DND-41 (cell line): ENCODE measurements around the gene IL22RA1.

Experiments
- ATAC-seq: fragments of 200-7000 bp; cut with Tn5 transposase; 3 replicates; pipeline ENCODE4 v1.9.1; 2021; ENCODE audit warnings: low read depth; ENCODE audit not compliant: insufficient read depth
- DNase-seq: peaks from one replicate; pipeline ENCODE4 v3.0.0-alpha.2; 2020
- H2AFZ ChIP-seq: 2 replicates; pipeline ENCODE4 v1.6.0; 2012; ENCODE audit warnings: low read depth, low read length
- H3K27ac ChIP-seq: 2 replicates; pipeline ENCODE4 v1.5.1; 2012; ENCODE audit warnings: low read length, inconsistent platforms
- H3K27me3 ChIP-seq: fragments of 200-600 bp; sonication (generic); 2 replicates; pipeline ENCODE4 v1.6.0; 2012; ENCODE audit warnings: low read length, mild to moderate bottlenecking, inconsistent platforms; ENCODE audit not compliant: insufficient read depth, poor library complexity
- H3K36me3 ChIP-seq: 2 replicates; pipeline ENCODE4 v1.5.1; 2012; ENCODE audit warnings: low read length, inconsistent platforms; ENCODE audit not compliant: insufficient read depth
- H3K4me1 ChIP-seq: 2 replicates; pipeline ENCODE4 v1.5.1; 2012; ENCODE audit warnings: mild to moderate bottlenecking, low read length; ENCODE audit not compliant: insufficient read depth
- H3K4me2 ChIP-seq: 2 replicates; pipeline ENCODE4 v1.6.0; 2012; ENCODE audit warnings: mild to moderate bottlenecking, moderate library complexity, low read length, inconsistent platforms; ENCODE audit not compliant: insufficient read depth
- H3K4me3 ChIP-seq, 2 experiments: fragments of 200-600 bp in 1 of 2; shearing (Covaris generic) in 1 of 2; 2 replicates each; pipeline ENCODE4 v1.5.1; 2012 to 2016; ENCODE audit warnings: inconsistent platforms in 2 of 2, low read length in 2 of 2, mild to moderate bottlenecking in 2 of 2, low read depth in 1 of 2, moderate library complexity in 1 of 2
- H3K79me2 ChIP-seq: 2 replicates; pipeline ENCODE4 v1.6.0; 2012; ENCODE audit warnings: low read length, inconsistent platforms; ENCODE audit not compliant: insufficient read depth
- H3K9ac ChIP-seq: 2 replicates; pipeline ENCODE4 v1.6.0; 2012; ENCODE audit warnings: low read depth, mild to moderate bottlenecking, inconsistent platforms, low read length, moderate library complexity
- H3K9me3 ChIP-seq: 2 replicates; pipeline ENCODE4 v1.5.1; 2012; ENCODE audit warnings: low read length, moderate library complexity, mild to moderate bottlenecking, inconsistent platforms; ENCODE audit not compliant: insufficient read depth, severe bottlenecking
- H4K20me1 ChIP-seq: 2 replicates; pipeline ENCODE4 v1.6.0; 2012; ENCODE audit warnings: low read length; ENCODE audit not compliant: insufficient read depth
- CTCF ChIP-seq: IDR thresholded peaks from 2 replicates; pipeline ENCODE4 v1.5.1; 2012; ENCODE audit warnings: borderline replicate concordance, low read length, moderate library complexity, mild to moderate bottlenecking; ENCODE audit not compliant: poor library complexity, severe bottlenecking; ENCODE audit errors: extremely low read depth
- EZH2 ChIP-seq: IDR thresholded peaks from 3 replicates; pipeline ENCODE4 v1.6.1; 2012; ENCODE audit warnings: borderline replicate concordance, low read depth, mild to moderate bottlenecking, moderate library complexity, low read length, inconsistent platforms; ENCODE audit not compliant: severe bottlenecking

The IL22RA1 gene

DNA sequence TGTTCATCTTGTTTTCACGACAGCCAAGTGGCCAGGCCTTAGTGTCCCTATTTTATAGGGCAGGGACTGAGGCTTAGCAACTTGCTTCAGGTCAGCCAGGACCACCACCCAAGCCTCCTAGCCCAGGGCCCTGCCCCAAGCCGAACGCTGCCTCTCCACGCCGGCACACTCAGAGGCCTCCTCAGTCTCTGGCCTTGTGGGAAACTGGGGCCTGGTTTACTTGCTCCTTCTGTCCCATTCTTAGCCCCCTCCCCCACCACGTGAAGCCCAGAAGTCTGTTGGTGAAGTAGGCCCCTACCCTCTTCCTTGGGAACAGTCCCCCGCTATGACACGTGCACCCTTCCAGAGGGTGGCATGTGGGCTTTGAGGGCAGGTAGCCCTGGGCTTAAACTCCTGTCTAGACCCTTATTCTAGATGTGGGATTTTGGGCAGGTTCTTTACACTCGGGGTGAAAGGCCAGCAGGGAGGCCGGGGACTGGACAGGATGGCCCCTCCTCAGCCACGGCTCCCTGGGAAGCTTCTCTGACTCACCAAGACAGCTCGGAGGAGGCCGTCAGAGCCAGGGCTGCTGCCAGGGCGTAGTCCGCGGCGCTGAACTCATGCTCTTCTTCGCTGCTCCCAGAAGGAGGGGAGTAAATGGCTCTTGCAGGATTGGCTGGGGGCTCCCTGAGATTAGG lies 35.3 kb downstream of the IL22RA1 start:
- Histone ChIP-seq H3K9me3 (no peaks in the 10 kb centered on the region), H3K4me3 (no peak overlapping the region), H3K9ac (no peak overlapping the region), H4K20me1 (no peaks in the 10 kb centered on the region; the same call in 1 of the 2 replicates), H3K36me3 (no peaks in the 10 kb centered on the region), H3K79me2 (no peaks in the 10 kb centered on the region), H3K4me1 (no peaks in the 10 kb centered on the region), H3K27ac (no peak overlapping the region), H2AFZ (no peak overlapping the region), H3K4me2 (no peak overlapping the region), H3K27me3 (peaks cover 25% of the 10 kb centered on the region)
- no peak for ATAC-seq
- DNase-seq = no peak
- TF ChIP-seq EZH2 = no peak

DNA sequence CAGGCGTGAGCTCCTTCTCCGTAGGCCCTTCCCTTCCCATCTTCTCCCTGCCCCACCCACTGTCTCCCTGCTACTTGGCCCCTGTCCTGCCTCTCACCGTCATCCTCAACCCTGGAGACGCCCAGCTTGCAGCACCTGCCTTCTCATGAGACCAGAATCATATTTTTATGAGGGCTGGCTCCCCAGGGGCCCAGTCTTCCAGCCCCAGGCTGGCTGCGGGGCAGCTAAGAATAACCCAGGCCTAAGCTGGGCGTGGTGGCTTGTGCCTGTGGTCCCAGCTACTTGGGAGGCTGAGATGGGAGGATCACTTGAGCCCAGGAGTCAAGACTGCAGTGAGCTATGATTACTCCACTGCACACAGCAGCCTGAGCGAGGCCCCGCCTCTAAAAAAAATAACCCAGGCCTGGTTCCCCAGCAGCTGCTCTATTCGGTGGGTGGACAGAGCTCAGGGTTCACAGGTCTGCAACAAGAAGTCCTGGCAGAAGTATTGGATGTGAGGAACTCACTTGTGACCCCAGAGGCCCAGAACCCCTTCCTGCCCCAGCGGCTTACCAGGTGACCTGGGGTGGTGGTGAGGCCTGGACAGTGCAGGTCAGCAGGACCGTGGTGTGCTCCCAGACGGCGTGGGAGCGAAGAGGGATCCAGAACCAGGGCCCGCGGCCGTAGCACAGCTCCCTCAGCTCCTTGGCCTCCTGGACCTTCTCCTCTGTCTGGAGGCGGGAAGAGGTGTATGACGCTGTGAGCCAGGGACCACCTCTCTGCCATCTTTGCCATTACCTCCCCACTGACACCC lies 37.4 kb downstream of the IL22RA1 start:
- H4K20me1 ChIP-seq = no peaks in the 10 kb centered on the region; the same call in 1 of the 2 replicates
- no peak for TF ChIP-seq EZH2
- TF ChIP-seq CTCF = no peak
- no peak overlapping the region for H2AFZ ChIP-seq
- H3K79me2 ChIP-seq = no peaks in the 10 kb centered on the region
- H3K9ac ChIP-seq = no peak overlapping the region
- H3K4me3 ChIP-seq = no peak overlapping the region
- no peak overlapping the region for H3K4me2 ChIP-seq
- H3K4me1 ChIP-seq = no peaks in the 10 kb centered on the region
- DNase-seq (no peak), ATAC-seq (no peak)
- H3K36me3 ChIP-seq = no peaks in the 10 kb centered on the region
- H3K27ac ChIP-seq = no peak overlapping the region
- H3K9me3 ChIP-seq = no peaks in the 10 kb centered on the region
- peaks cover 10% of the 10 kb centered on the region for H3K27me3 ChIP-seq

- Histone ChIP-seq H3K4me1 (no peaks in the 10 kb centered on the region), H4K20me1 (no peaks in the 10 kb centered on the region), H3K4me2 (no peak overlapping the region), H3K9ac (no peak overlapping the region), H3K4me3 (no peak overlapping the region), H3K27me3 (peaks cover 10% of the 10 kb centered on the region), H3K9me3 (no peaks in the 10 kb centered on the region), H3K27ac (no peak overlapping the region), H3K79me2 (no peaks in the 10 kb centered on the region), H2AFZ (no peak overlapping the region), H3K36me3 (no peaks in the 10 kb centered on the region)
- ATAC-seq = no peak
- no peak for TF ChIP-seq CTCF
- TF ChIP-seq EZH2 = no peak
- no peak for DNase-seq
These were observed 38.1 kb downstream of the IL22RA1 start for GRCh38 chr1:24104854-24105253.

DNA sequence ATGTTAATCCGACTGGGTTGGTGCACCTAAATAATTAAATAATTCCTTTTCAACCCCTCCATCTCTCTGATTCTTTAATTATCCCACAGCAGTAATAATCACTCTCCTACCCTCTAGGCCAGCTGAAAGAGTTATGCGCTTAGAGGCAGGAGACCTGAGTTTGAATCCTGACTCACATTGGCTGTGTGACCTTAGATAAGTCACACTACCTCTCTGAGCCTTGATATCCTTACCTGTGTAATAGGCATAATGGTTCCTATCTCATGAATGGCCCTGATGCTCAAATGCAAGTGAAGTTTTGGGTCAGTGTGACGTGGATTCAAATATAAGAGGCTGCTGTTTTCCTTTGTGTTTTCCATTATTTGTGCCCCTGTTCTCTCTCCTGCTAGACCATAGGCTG lies 39.1 kb downstream of the IL22RA1 start:
- H3K79me2 ChIP-seq = no peaks in the 10 kb centered on the region
- DNase-seq (no peak), ATAC-seq (no peak)
- H3K36me3 ChIP-seq = no peaks in the 10 kb centered on the region
- H3K4me1 ChIP-seq = no peaks in the 10 kb centered on the region
- H3K9me3 ChIP-seq = no peaks in the 10 kb centered on the region
- no peak overlapping the region for H3K9ac ChIP-seq
- no peaks in the 10 kb centered on the region for H4K20me1 ChIP-seq
- H3K27ac ChIP-seq = no peak overlapping the region
- no peak overlapping the region for H2AFZ ChIP-seq
- no peak overlapping the region for H3K4me3 ChIP-seq
- H3K27me3 ChIP-seq = peaks cover 4% of the 10 kb centered on the region
- H3K4me2 ChIP-seq = no peak overlapping the region
- no peak for TF ChIP-seq EZH2
- no peak for TF ChIP-seq CTCF
